GM23248 (cell line): Measurements from ENCODE around the gene SLC37A1. TPM values are rescaled to one million over a fixed set of nuclear protein-coding genes. Genes with fewer than 3 reads are reported as not detected.

Source experiments
- DNase-seq: peaks from one replicate; pipeline ENCODE4 v3.0.0-alpha.2; 2015
- H2AFZ ChIP-seq: fragments of 200-600 bp; sonication (generic); 2 replicates; pipeline ENCODE4 v1.6.1; 2016; ENCODE audit warnings: antibody characterized with exemption
- H3F3A ChIP-seq: fragments of 200-600 bp; sonication (generic); 2 replicates; pipeline ENCODE4 v1.6.1; 2016; ENCODE audit warnings: mild to moderate bottlenecking, antibody characterized with exemption, mixed run types; ENCODE audit not compliant: insufficient read depth
- H3K27ac ChIP-seq: fragments of 200-600 bp; sonication (generic); 2 replicates; pipeline ENCODE4 v1.5.1; 2016; ENCODE audit warnings: mild to moderate bottlenecking
- H3K27me3 ChIP-seq: fragments of 200-600 bp; sonication (generic); replicated peaks from 2 replicates; pipeline ENCODE4 v1.6.1; 2016; ENCODE audit warnings: mild to moderate bottlenecking; ENCODE audit not compliant: insufficient read depth
- H3K36me3 ChIP-seq: fragments of 200-600 bp; sonication (generic); 2 replicates; pipeline ENCODE4 v1.6.1; 2016; ENCODE audit warnings: low read depth, mild to moderate bottlenecking
- H3K4me1 ChIP-seq: fragments of 200-600 bp; sonication (generic); 2 replicates; pipeline ENCODE4 v1.6.1; 2016; ENCODE audit warnings: mild to moderate bottlenecking; ENCODE audit not compliant: insufficient read depth
- H3K4me2 ChIP-seq: fragments of 200-600 bp; sonication (generic); one replicate; pipeline ENCODE4 v1.6.1; 2016; ENCODE audit warnings: mild to moderate bottlenecking; ENCODE audit not compliant: unreplicated experiment
- H3K4me3 ChIP-seq: fragments of 200-600 bp; sonication (generic); 2 replicates; pipeline ENCODE4 v1.5.1; 2016; ENCODE audit warnings: mild to moderate bottlenecking
- H3K79me2 ChIP-seq: fragments of 200-600 bp; sonication (generic); 2 replicates; pipeline ENCODE4 v1.6.1; 2016; ENCODE audit warnings: mild to moderate bottlenecking; ENCODE audit not compliant: insufficient read depth
- H3K9ac ChIP-seq: fragments of 200-600 bp; sonication (generic); 2 replicates; pipeline ENCODE4 v1.6.1; 2016; ENCODE audit warnings: mild to moderate bottlenecking
- H3K9me2 ChIP-seq: fragments of 200-600 bp; sonication (generic); 2 replicates; pipeline ENCODE4 v1.6.1; 2016; ENCODE audit warnings: mixed run types, mild to moderate bottlenecking, moderate library complexity; ENCODE audit not compliant: insufficient read depth
- H3K9me3 ChIP-seq: fragments of 200-600 bp; sonication (generic); one replicate; pipeline ENCODE4 v1.6.1; 2017; ENCODE audit warnings: low read depth
- H4K20me1 ChIP-seq: fragments of 200-600 bp; sonication (generic); 2 replicates; pipeline ENCODE4 v1.6.0; 2016; ENCODE audit not compliant: insufficient read depth
- EZH2 ChIP-seq: fragments of 200-600 bp; sonication (generic); IDR thresholded peaks from 2 replicates; pipeline ENCODE4 v1.6.1; 2018; ENCODE audit warnings: antibody characterized with exemption, mild to moderate bottlenecking; ENCODE audit not compliant: insufficient read depth, poor library complexity, severe bottlenecking
- EZH2phosphoT487 ChIP-seq: fragments of 200-600 bp; sonication (generic); IDR thresholded peaks from 2 replicates; pipeline ENCODE4 v1.6.1; 2018; ENCODE audit warnings: antibody characterized with exemption, moderate library complexity, mild to moderate bottlenecking, low read depth; ENCODE audit not compliant: insufficient read depth
- WGBS, 2 experiments: methylation state at CpG; one replicate each; pipeline ENCODE4 v1.1.6; 2015 to 2017; ENCODE audit warnings: low lambda C conversion rate in 2 of 2, low coverage in 1 of 2; ENCODE audit errors: missing lambda C conversion rate in 2 of 2; 5-methylcytosine and 5-hydroxymethylcytosine counted together
- in situ Hi-C: fragments of 300-500 bp; cut with MboI; formaldehyde crosslinking; loops from 2 replicates; pipeline ENCODE4 v1.15.0; 2020
- polyA plus RNA-seq: library from polyadenylated mRNA; unstranded; fragments of >200 nt; fragmentation: Nextera tagmentation; extraction: Ambion mirVana; gene quantifications from 2 replicates; pipeline ENCODE4 v1.2.1, GENCODE V29; 2016
- total RNA-seq: library from RNA; depleted of rRNA; stranded (reverse); fragments of >200 nt; shearing (Covaris generic); gene quantifications from 2 replicates; pipeline ENCODE4 v1.2.3, GENCODE V29; 2014

The SLC37A1 gene
- total and polyA plus RNA-seq, 2 experiments from 2014 or later: not detected

DNA sequence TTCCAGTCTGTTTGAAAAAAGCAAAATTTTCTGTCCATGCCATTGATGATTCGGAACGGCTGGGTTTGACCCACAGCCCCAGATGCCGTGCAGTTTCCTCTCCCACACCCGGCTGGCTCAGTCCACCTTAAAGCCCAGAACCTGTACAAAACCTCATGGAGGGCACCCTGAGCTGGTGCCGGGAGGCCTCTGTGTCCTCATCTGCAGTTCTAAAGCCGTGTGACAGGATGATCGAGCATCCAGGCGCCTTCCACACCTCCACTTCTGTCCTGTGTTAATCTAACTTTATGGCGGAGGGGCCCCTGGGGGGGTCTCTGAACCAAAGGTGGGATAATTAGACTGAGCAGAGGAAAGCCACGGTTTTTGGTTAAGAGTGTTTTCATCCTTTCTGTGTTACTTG lies 49.6 kb downstream of the SLC37A1 start:
- H3K4me3 ChIP-seq: no peak overlapping the region
- TF ChIP-seq EZH2 (no peak), EZH2phosphoT487 (no peak)
- in situ Hi-C loops: no loop called here
- H3K27me3 ChIP-seq: no peaks in the 10 kb centered on the region
- H4K20me1 ChIP-seq: no peaks in the 10 kb centered on the region
- no peaks in the 10 kb centered on the region for H3K36me3 ChIP-seq
- H3F3A ChIP-seq: no peaks in the 10 kb centered on the region
- H3K27ac ChIP-seq: no peak overlapping the region
- no peak overlapping the region for H3K4me2 ChIP-seq
- no peaks in the 10 kb centered on the region for H3K9me2 ChIP-seq
- DNase-seq: no peak
- H3K9ac ChIP-seq: no peak overlapping the region
- H3K79me2 ChIP-seq: no peaks in the 10 kb centered on the region
- no peak overlapping the region for H2AFZ ChIP-seq
- whole genome bisulfite sequencing, 2 experiments: 61 to 65% methylated on average over 10 of the region's 10 CpGs
- no peaks in the 10 kb centered on the region for H3K4me1 ChIP-seq
- H3K9me3 ChIP-seq: no peaks in the 10 kb centered on the region

- Histone ChIP-seq H3K79me2 (no peaks in the 10 kb centered on the region), H3K36me3 (no peaks in the 10 kb centered on the region), H3K4me1 (no peaks in the 10 kb centered on the region), H4K20me1 (no peaks in the 10 kb centered on the region), H3K4me2 (no peak overlapping the region), H3K27me3 (no peaks in the 10 kb centered on the region), H2AFZ (no peak overlapping the region), H3K9ac (no peak overlapping the region), H3K4me3 (no peak overlapping the region), H3K9me2 (no peaks in the 10 kb centered on the region), H3K9me3 (no peaks in the 10 kb centered on the region), H3K27ac (no peak overlapping the region), H3F3A (no peaks in the 10 kb centered on the region)
- no peak for DNase-seq
- TF ChIP-seq EZH2: no peak
- no peak for TF ChIP-seq EZH2phosphoT487
- in situ Hi-C loops: no loop called here
- WGBS, 2 experiments: 76 to 77% methylated on average over 13 to 14 of the region's 14 CpGs
Observed at GRCh38 chr21:42563686-42564085, 50.0 kb downstream of the SLC37A1 start.

- Histone ChIP-seq H3K27ac (no peak overlapping the region), H3K9me2 (no peaks in the 10 kb centered on the region), H3K4me1 (no peaks in the 10 kb centered on the region), H3K9me3 (no peaks in the 10 kb centered on the region), H3K36me3 (no peaks in the 10 kb centered on the region), H3K4me2 (no peak overlapping the region), H3K9ac (no peak overlapping the region), H3F3A (no peaks in the 10 kb centered on the region), H2AFZ (no peak overlapping the region), H3K27me3 (no peaks in the 10 kb centered on the region), H3K79me2 (no peaks in the 10 kb centered on the region), H3K4me3 (no peak overlapping the region), H4K20me1 (no peaks in the 10 kb centered on the region)
- no peak for TF ChIP-seq EZH2
- no peak for TF ChIP-seq EZH2phosphoT487
- WGBS, 2 experiments: 69 to 74% methylated on average over 13 to 17 of the region's 17 CpGs
- in situ Hi-C loops: no loop called here
- no peak for DNase-seq
Observed at GRCh38 chr21:42564561-42564971, 50.9 kb downstream of the SLC37A1 start.

DNA sequence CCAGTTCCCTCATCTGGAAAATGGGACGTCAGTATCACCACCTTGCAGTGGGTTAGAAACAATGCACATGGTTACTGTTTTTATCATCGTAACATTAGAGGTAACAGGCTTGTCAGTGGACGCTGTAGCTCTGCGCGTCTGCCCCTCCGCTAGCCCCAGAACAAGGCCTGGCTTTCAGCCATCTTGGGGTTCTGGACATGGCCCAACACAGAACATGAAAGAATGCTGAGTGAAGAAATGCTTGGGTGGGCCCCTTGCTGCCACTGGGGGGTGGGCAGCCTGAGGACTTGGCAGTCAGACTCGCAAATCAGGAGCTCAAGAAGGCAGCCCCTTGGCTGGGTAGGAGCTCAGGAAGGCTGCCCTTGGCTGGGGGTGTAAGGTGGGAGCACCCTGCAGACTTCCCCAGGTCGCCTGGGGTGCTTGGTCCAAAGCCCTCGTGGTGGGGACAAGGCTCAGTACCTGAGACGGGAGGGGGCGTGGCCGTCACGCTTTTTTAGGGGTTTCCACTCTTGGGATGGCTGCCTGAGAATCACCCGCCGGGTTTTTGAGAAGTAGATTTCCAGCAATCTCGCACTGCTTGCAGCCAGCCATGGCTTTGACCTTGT lies 51.7 kb downstream of the SLC37A1 start:
- in situ Hi-C loops: no loop called here
- H3K9ac ChIP-seq: no peak overlapping the region
- WGBS, 2 experiments: 73 to 74% methylated on average over 15 of the region's 16 CpGs
- H3K4me3 ChIP-seq: no peak overlapping the region
- H4K20me1 ChIP-seq: no peaks in the 10 kb centered on the region
- H3K4me1 ChIP-seq: no peaks in the 10 kb centered on the region
- H3K36me3 ChIP-seq: no peaks in the 10 kb centered on the region
- TF ChIP-seq EZH2 (no peak), EZH2phosphoT487 (no peak)
- DNase-seq: no peak
- no peaks in the 10 kb centered on the region for H3K27me3 ChIP-seq
- H3K9me3 ChIP-seq: no peaks in the 10 kb centered on the region
- no peak overlapping the region for H2AFZ ChIP-seq
- no peaks in the 10 kb centered on the region for H3K9me2 ChIP-seq
- H3F3A ChIP-seq: no peaks in the 10 kb centered on the region
- H3K79me2 ChIP-seq: no peaks in the 10 kb centered on the region
- H3K27ac ChIP-seq: no peak overlapping the region
- H3K4me2 ChIP-seq: no peak overlapping the region
